Keratinocyte (primary cell): ENCODE results near the gene CXCL8. TPM values are rescaled to one million over a fixed set of nuclear protein-coding genes. Genes with fewer than 3 reads are reported as not detected.

Source experiments
- DNase-seq: peaks from one replicate; pipeline ENCODE4 v3.0.0-alpha.2; 2011; ENCODE audit warnings: low read depth, missing footprints, low spot score
- FAIRE-seq: peaks from 2 replicates; lab custom pipeline; 2011; peaks lifted over from hg19 to GRCh38; lab: Jason Lieb, UNC
- H2AFZ ChIP-seq: 2 replicates; pipeline ENCODE4 v1.6.0; 2012; ENCODE audit warnings: low read length, control low read depth, inconsistent platforms; ENCODE audit not compliant: control insufficient read depth
- H3K27ac ChIP-seq: 2 replicates; pipeline ENCODE4 v1.5.1; 2011; ENCODE audit warnings: low read length; ENCODE audit not compliant: control insufficient read depth, insufficient read depth
- H3K27me3 ChIP-seq: 3 replicates; pipeline ENCODE4 v1.6.0; 2011; ENCODE audit warnings: low read length; ENCODE audit not compliant: control insufficient read depth, insufficient read depth; ENCODE audit errors: extremely low read depth
- H3K36me3 ChIP-seq, 2 experiments: 2 replicates in 1 of 2; 3 replicates in 1 of 2; pipeline ENCODE4 v1.5.1; 2011; ENCODE audit warnings: low read length in 2 of 2, mild to moderate bottlenecking in 1 of 2; ENCODE audit not compliant: control insufficient read depth in 2 of 2, insufficient read depth in 2 of 2; ENCODE audit errors: extremely low read depth in 1 of 2
- H3K4me1 ChIP-seq: 3 replicates; pipeline ENCODE4 v1.5.1; 2011; ENCODE audit warnings: low read length; ENCODE audit not compliant: control insufficient read depth, insufficient read depth; ENCODE audit errors: extremely low read depth
- H3K4me2 ChIP-seq: 3 replicates; pipeline ENCODE4 v1.6.0; 2011; ENCODE audit warnings: low read depth, low read length; ENCODE audit not compliant: control insufficient read depth, insufficient read depth; ENCODE audit errors: extremely low read depth
- H3K4me3 ChIP-seq, 3 experiments: fragments of 200-600 bp in 1 of 3; sonication (generic) in 1 of 3; 2 replicates in 2 of 3; 3 replicates in 1 of 3; pipeline ENCODE4 v1.5.1; 2011 to 2016; ENCODE audit warnings: low read length in 3 of 3, mild to moderate bottlenecking in 3 of 3, control low read depth in 2 of 3, inconsistent platforms in 1 of 3, low read depth in 1 of 3, mixed read lengths in 1 of 3, mixed run types in 1 of 3, moderate library complexity in 1 of 3; ENCODE audit not compliant: control insufficient read depth in 2 of 3, insufficient read depth in 2 of 3; ENCODE audit errors: extremely low read depth in 1 of 3
- H3K79me2 ChIP-seq: 2 replicates; pipeline ENCODE4 v1.6.0; 2012; ENCODE audit warnings: low read length; ENCODE audit not compliant: control insufficient read depth, insufficient read depth
- H3K9ac ChIP-seq: 3 replicates; pipeline ENCODE4 v1.6.0; 2011; ENCODE audit warnings: low read length; ENCODE audit not compliant: control insufficient read depth, insufficient read depth; ENCODE audit errors: extremely low read depth
- H3K9me1 ChIP-seq: 3 replicates; pipeline ENCODE4 v1.6.0; 2011; ENCODE audit warnings: low read length; ENCODE audit not compliant: control insufficient read depth, insufficient read depth; ENCODE audit errors: extremely low read depth
- H3K9me3 ChIP-seq: 2 replicates; pipeline ENCODE4 v1.5.1; 2012; ENCODE audit warnings: low read depth, low read length; ENCODE audit not compliant: control insufficient read depth
- H4K20me1 ChIP-seq: 3 replicates; pipeline ENCODE4 v1.6.0; 2011; ENCODE audit warnings: low read length; ENCODE audit not compliant: control insufficient read depth, insufficient read depth; ENCODE audit errors: extremely low read depth
- CTCF ChIP-seq, 3 experiments: IDR thresholded peaks in 1 of 3; conservative IDR thresholded peaks in 1 of 3; optimal IDR thresholded peaks in 1 of 3; 2 replicates in 2 of 3; 3 replicates in 1 of 3; pipeline versions ENCODE3 to v1.5.1; 2011; ENCODE audit warnings: low read length in 3 of 3, mild to moderate bottlenecking in 3 of 3, moderate library complexity in 2 of 3, control low read depth in 1 of 3, inconsistent platforms in 1 of 3; ENCODE audit not compliant: insufficient read depth in 2 of 3; ENCODE audit errors: extremely low read depth in 1 of 3
- dilution Hi-C: fragments of 300-500 bp; cut with MboI; formaldehyde crosslinking; loops from one replicate; pipeline ENCODE4 v1.7.0; 2020; ENCODE audit warnings: low sequenced_read_pairs; ENCODE audit not compliant: extremely low pct_ligation_motif_present
- polyA plus RNA-seq, 5 experiments: library from polyadenylated mRNA; depleted of rRNA in 3 of 5; stranded (reverse) in 3 of 5; stranded (forward) in 1 of 5; unstranded in 1 of 5; fragments of >200 nt; gene quantifications; 1 replicate in 1 of 5; 2 replicates in 3 of 5; 3 replicates in 1 of 5; pipeline versions ENCODE4 v1.2.1 to v1.2.3, GENCODE V29; 2011 to 2012; ENCODE audit warnings: missing spikeins in 2 of 5, low read depth in 1 of 5, low replicate concordance in 1 of 5

The CXCL8 gene
- polyA plus RNA-seq, 1 donor (not counting 4 experiments of a cell fraction or from before 2014, with no cell fraction given) = 65.4 TPM

- no peak for TF ChIP-seq CTCF (optimal IDR thresholded peaks at IDR 0.05 in 1 of 3, IDR thresholded peaks at IDR 0.05 in 1 of 3, conservative IDR thresholded peaks at IDR 0.05 in 1 of 3; ENCODE audit: extremely low read depth in 1 of 3, insufficient read depth in 2 of 3, low read length in 3 of 3)
- DNase-seq (no peak), FAIRE-seq (peak; percentile 52)
- H3K36me3 ChIP-seq = no peaks in the 10 kb centered on the region
- H3K79me2 ChIP-seq = no peaks in the 10 kb centered on the region
- peak overlapping the region; percentile 55 for H3K27ac ChIP-seq
- H3K9me1 ChIP-seq = no peaks in the 10 kb centered on the region
- H3K4me3 ChIP-seq = no peak overlapping the region
- H4K20me1 ChIP-seq = no peaks in the 10 kb centered on the region
- H3K9ac ChIP-seq = no peak overlapping the region
- dilution Hi-C loops = no loop called here
- H3K4me2 ChIP-seq = peak overlapping the region; percentile 80
- no peaks in the 10 kb centered on the region for H3K9me3 ChIP-seq
- no peak overlapping the region for H2AFZ ChIP-seq
- no peaks in the 10 kb centered on the region for H3K27me3 ChIP-seq
- peaks cover 69% of the 10 kb centered on the region for H3K4me1 ChIP-seq
Observed at GRCh38 chr4:73707269-73707875, 33.0 kb upstream of the CXCL8 start.

DNA sequence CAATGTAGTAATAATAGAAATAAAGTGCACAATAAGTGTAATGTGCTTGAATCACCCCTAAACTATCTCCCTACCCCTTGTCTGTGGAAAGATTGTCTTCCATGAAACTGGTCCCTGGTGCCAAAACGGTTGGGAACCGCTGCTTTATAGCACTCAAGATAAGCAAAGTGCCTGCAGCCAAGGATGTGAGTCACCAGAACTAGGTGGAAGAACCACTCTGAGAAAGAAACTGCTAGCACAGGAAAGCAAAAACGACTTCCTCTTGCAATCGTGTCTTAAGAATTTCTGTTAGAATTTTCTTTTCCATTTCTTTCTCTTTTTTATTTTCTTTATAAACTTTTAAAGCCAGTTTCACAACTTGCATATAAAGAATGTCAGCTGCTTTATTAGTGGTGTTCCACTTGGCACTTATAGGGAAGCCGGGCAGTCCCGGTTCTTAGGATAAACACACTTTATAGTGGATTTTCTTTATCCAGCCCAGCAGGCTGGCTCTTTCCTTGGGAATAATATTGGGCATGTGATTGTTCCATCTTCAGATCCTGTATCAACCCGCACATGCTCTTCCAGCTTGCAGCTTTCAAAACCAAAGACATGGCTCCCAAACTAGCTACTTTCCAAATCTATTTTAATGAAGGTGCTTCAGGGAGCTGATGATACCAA lies 32.3 kb upstream of the CXCL8 start:
- Histone ChIP-seq H3K9me3 (no peaks in the 10 kb centered on the region), H3K27ac (peak overlapping the region; percentile 86), H3K36me3 (no peaks in the 10 kb centered on the region), H2AFZ (peak overlapping the region; percentile 47), H3K9me1 (no peaks in the 10 kb centered on the region), H3K79me2 (no peaks in the 10 kb centered on the region), H3K4me3 (peak overlapping the region in 2 of 3 experiments; percentile 36 to 45), H3K9ac (peak overlapping the region; percentile 39), H4K20me1 (no peaks in the 10 kb centered on the region), H3K4me1 (peaks cover 62% of the 10 kb centered on the region), H3K27me3 (no peaks in the 10 kb centered on the region), H3K4me2 (peak overlapping the region; percentile 80)
- dilution Hi-C loops = no loop called here
- TF ChIP-seq CTCF (optimal IDR thresholded peaks at IDR 0.05 in 1 of 3, IDR thresholded peaks at IDR 0.05 in 1 of 3, conservative IDR thresholded peaks at IDR 0.05 in 1 of 3; ENCODE audit: extremely low read depth in 1 of 3, insufficient read depth in 2 of 3, low read length in 3 of 3) = no peak
- FAIRE-seq (peak; percentile 87), DNase-seq (no peak)
